HG02981 (cell line): Measurements from ENCODE around the gene MAP3K4.
A peak's percentile ranks its signal among the peaks of the same experiment; 100 is the strongest.

ENCODE experiments used
- ATAC-seq: cut with Tn5 transposase; IDR thresholded peaks from one replicate; pipeline ENCODE4 v1.9.1; 2021; ENCODE audit warnings: mild to moderate bottlenecking, moderate library complexity; ENCODE audit not compliant: unreplicated experiment

The MAP3K4 gene

DNA sequence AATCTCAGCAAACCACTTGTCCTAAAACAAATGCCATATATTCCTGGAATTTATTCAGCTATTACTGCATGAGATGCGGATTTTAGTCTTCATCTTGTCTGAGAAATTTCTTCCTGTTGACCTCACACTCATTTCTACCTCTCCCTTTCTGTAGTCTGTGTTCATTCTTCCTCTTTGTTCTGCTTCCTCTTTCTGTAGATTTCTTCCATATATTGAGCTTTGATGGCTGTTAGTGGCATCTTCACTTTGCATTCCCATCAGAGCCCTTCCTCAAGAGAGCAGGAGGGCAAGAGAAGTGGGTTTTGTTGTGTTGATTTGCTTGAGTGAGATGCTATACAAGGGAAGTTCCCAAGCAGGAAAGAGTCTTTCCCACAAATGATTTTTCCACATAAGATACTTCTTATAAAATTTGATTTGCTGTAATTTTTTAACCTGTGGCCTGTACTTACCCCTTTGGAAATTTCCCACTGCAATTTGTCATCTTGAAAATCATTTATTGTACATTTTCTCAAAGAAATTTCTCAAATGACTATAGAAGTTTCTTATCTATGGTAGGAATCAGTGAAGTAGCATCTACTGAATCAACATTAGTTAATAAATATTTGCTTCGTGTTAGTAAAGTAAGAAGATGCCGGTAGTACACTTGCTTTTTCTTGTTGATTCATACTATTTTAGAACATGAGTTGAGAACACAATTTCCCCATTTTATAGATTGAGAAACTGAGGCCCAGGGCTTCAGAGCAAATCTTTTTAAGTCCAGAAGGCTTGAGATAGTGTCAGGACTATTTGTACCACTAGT, 43.8 kb downstream of the MAP3K4 start:
- peak; percentile 36 for ATAC-seq

DNA sequence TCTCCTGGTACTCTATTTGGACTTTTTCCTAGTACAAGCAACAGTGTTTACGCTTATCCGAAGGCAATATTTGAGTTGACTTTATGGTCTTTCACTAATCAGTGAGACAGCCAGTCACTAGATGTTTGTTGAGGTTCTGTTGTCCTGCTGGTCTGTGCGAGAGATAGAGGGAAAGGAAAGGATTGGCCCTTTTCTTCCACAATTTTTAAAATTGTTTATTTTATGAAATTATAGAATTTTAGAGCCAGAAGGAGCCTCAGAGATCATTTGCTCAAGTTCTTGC, 44.4 kb downstream of the MAP3K4 start:
- no peak for ATAC-seq

DNA sequence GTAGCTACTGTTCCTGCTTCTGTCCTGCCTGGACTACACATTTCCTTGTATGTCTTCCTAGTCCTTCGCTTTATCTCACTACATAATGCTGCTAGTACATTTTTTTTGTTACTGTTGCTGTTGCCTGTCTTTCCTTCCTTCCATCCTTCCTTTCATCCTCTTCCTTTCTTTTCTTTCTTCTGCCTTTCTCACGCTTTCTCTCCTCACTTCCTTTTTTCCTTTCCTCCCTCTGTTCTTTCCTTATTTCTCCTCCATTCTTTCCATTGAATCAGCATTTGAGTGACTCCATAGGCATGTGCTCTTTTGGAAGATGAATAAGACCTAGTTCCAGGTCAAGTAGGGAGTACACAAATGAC, 46.3 kb downstream of the MAP3K4 start:
- ATAC-seq, result no peak

DNA sequence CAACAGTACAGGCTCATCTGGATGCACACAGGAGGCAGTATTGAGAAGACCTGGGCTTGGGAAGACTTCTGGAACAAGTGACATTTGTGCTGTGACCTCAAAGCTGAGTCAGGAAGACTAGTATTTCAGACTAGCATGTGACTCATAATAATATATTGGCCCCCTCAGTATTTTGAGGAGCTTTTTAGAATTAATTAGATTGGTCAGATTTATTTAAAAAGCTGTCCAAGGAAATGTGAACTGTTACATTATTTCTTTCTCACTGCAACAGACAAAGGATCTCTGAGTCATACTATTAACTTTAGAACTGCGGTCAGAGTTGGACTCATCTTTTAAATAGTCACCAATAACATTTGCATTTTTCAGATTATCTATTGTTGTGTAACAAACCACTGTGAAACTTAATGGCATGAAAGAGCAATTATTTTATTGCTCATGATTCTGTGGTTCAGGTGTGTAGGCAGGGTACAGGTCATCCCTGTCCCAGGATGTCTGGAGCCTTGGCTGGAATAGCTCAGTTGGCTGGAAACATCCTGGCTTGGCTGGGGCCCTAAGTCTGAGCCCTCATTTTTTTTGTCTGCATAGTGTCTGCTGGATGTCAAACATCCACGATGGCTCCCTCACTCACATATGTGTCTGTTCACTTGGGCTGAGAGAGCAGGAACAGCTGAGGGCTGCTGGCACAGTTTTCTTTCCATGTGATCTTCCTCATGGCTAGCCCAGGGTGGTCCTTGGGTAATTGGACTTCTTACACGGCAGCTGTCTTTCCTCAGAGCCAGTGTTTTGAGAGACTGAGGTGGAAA, 46.9 kb downstream of the MAP3K4 start:
- peak; percentile 91 for ATAC-seq

DNA sequence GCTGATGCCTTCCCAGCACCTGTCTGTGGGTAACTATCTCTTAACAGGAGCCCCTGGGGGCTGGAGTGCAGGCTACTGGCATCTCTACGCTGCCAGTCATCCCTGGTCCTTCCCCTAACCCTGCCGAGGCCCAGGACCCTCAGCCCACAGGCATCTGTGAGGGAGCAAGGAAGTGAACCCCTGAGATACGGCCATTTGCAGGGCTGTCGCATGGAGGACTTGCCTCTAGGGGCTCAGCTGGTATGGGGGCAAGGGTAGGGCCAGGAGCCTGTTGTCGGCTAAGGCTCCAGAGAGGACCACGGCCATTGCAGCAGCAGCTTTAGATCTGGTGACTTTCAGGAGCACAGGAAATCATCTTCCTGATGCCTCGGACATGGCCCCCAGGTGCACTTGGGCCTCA, 49.7 kb downstream of the MAP3K4 start:
- no peak for ATAC-seq

DNA sequence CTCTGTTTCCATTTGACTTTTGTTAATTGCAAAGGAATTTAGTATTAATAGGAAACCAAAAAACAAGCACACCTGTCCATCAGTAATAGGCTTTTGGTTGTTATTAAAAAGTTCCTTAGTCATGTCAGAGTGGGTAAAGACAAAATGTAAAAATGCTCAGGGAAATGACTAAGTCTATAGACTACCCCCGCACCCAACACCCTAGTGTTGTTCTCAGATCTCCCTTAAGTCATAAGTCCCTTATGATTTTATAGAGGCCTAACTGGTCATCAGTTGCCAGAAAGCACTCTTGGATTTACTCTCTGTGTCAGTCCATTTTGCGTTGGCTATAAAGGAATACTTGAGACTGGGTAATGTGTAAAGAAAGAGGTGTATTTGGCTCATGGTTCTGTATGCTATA, 52.8 kb downstream of the MAP3K4 start:
- ATAC-seq, result no peak

DNA sequence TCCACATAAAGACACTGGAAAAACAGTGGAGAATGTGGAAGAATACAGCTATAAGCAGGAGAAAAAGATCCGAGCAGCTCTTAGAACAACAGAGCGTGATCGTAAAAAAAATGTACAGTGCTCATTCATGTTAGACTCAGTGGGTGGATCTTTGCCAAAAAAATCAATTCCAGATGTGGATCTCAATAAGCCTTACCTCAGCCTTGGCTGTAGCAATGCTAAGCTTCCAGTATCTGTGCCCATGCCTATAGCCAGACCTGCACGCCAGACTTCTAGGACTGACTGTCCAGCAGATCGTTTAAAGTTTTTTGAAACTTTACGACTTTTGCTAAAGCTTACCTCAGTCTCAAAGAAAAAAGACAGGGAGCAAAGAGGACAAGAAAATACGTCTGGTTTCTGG, 57.1 kb downstream of the MAP3K4 start:
- ATAC-seq, result no peak

DNA sequence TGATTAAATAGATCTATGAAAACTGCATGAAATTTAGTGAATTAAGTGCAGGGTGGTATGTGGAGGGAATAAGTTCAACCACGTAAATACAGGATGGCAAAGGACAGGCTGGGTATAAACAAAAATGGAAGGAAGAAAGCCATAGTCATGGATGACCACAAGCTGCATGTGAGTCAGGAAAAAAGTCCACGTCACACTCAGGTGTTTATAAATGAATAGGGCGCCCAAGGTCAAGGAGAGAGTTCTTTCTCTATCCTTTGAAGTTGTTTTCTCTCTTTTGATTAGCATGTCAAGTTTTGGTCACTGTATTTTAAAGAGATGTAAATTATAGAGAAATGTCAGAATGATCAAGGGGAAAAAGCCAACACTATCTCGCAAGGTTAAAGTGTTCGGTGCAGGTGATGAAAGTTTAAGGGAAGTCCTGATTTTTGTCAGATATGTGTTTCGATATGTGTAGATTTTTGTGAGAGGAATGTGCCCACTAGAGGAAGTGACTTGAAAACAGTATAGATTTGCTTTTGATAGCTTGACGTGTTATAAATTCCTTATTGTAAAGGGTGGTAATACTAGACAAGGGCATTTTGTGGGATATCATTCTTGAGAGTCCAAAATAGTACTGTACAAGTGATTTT, 58.7 kb downstream of the MAP3K4 start:
- ATAC-seq, result no peak

DNA sequence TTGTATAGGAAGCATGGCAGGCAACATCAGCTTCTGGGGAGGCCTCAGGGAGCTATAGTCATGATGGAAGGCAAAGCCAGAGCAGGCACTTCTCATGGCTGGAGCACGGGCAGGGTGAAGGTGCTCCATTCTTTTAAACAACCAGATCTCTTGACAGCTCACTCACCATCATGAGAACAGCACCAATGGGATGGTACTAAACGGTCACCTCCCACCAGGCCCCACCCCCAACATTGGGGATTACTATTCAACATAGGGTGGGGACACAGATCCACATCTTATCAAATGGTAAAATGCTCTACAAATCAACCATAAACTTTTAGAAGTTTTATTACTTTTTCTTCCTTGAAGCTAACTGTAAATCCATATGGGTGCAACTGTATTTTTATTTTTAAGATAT, 61.5 kb downstream of the MAP3K4 start:
- no peak for ATAC-seq

DNA sequence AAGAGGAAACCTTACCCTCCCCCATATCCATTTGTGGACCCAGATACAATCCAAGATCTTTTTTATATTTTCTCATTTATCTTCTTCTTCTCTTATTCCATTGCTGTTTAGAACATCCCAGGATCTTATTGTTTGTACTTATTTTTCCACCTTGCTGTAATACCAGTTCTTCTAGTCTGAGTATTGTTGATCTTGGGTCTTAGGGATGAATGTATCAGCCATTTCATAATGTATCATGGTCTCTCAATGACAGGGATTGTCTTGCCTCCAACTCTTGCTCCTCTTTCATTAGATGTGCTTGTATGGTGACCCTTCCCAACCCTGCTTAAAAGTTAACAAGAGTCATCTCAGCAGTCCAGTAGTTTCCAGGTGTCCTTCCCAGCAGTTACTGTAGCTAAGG, 63.3 kb downstream of the MAP3K4 start:
- no peak for ATAC-seq

DNA sequence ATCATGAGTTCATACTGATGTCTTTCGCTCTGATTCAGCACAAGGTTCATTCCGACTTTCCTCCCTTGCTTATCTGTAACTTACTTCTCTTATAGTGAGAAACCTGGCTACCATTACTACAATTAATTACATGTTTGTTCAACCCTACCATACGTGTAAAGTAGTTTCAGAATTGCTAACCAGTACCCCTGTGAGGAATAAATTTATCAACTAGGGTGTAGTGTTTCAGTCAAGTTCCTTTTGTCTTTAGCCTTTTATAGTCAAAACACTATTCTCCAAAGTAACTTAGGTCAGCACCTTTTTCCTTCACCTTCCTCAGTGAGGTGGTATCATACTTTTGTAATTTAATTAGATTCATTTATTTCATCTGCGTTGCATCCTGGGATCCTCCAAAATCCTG, 64.9 kb downstream of the MAP3K4 start:
- no peak for ATAC-seq

DNA sequence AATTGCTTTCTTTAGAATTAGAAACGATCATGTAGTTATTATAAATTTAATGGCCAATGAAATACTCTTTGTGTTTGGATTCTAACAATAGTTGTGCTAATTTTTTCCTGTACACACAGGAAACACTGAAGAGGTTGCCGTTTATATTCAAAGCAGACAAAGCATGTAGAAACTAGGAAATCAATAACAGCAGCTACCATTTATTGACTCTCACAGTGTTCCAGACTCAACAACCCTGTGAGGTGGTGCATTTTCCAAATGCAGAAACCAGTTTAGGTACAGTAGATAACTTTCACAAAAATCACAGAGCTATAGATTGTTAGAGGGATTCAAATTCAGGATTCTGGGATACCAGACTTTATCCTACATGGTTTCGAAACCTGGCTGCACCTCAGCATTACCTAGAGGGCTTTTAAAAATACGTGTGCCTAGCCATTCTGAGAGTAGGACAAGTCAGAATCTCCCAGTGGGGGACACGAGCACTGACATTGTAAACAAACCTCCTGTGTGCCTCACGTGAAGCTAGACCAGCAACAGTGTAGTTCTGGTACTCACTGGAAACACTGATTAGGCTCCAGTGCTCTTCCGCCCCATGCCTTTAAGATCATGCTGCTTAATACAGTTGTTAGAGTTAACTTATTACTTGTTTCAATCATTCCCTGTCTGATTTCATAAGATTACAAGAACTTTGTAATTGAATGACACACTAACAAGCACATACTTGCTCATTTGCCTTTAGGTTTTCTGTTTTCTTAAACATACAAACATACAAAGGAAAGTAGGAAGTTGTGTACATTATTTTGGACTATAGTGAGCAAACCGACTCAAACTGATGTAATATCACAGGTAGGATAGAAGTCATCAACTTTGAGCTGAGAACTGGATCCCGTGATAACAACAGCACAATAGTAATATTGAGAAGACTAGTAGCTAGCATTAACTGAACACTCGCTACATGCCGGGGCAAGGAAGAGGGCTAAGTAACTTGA, 65.8 kb downstream of the MAP3K4 start:
- no peak for ATAC-seq

DNA sequence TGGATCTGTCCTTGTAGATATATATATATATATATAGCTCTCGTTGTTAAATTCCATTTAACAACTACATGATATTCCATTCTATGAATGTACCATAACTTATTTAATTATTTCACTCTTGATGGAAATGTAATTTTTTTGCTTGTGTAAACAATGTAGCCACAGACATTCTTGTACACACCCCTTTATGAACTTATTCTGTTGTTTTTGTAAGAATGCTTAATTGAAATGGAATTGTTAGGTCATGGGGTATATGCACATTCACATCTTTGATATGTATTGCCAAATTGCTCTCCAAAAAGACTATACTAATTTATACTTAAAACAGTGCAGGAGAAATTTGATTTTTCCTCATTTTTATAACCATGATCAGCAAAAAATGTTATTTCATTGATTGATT, 67.2 kb downstream of the MAP3K4 start:
- no peak for ATAC-seq

DNA sequence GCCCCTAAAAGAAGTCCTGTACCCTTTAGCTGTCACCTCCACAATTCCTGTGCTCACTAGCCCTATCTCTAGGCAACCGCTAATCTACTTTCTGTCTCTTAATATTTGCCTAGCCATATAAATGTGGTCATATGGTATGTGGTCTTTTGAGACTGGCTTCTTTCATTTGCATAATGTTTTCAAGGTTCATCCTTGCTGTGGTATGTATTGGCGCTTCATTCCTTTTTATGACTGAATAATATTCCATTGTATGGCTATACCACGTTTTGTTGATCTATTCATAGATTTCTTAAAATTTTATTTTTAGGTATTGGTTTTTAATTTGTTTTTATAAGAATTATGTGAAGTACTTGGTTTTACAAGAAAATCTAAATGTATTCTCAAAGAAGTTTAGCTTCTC, 70.0 kb downstream of the MAP3K4 start:
- no peak for ATAC-seq

DNA sequence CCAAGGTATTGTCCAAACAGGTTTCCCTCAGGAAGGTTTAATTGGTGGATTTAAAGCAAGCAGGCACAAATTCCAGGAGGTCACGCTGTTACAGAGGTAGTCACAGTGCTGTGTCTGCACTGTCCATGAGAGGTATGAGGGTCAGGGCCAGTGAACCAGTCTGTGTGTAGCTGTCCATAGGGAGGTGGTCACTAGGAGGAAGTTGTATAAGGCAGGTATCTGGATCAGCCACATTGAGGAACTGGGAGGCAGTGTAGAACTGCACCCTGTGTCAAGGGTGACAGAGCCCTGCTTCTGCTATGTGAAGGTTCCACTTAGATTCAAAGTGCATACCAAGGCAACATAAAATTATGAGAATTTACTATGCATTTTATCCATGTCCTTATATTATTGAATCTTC, 73.3 kb downstream of the MAP3K4 start:
- ATAC-seq, result no peak

DNA sequence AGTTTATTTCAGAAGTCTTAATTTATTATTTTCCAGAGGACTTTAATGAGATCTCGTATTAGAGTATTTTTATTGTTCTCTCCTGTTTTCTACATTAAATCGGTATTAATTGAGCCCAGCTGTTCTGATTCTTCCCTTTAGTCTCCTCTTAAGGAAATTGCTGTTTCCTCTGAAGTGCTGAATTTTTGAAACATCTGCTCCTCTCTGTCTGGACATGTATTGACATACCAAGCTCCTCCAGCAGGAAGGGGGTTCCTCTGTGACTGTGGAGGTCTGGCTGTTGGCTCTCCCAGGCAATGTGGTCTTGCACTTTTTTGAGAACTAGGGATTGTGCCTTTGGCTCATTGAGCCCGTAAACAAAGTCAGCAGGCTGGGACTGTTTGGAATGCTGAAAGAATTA, 74.9 kb downstream of the MAP3K4 start:
- ATAC-seq, result no peak

DNA sequence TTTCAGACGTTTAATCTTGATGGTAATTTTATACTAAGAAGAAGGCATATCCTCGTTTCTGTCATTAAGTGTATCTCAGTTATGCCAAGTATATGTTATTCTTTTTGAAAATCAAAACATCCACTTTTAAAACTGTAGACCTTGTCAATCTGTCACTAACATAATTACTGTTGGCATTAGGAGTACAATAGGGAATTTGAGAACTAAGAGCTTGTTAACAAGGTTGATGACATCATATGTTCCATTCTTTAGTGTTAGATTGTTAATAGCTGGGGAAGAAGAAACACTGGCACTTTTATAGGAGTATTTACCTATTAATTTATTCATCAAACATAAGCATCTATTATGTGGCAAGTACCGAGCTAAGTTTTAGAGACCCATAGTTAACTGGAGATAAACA, 76.2 kb downstream of the MAP3K4 start:
- no peak for ATAC-seq

DNA sequence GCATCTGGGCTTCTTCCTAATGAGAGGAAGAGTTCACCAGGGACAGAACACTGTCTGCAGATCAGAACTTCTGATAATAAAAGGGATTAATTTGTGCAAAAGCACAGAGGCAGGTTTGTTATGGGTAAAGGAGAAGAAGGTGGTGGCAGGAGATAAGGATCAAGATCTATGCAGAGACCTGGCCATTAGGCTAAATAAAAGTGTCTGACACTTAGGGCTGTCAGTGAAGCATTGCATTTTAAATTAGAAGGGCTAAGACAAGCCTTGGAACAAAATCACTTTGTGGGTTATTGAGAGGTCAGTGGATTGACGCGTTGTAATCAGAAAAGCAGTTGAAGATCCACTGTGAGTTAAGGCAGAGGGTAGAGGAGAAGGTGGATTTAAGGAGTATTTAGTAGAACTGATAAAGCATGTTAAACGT, 76.8 kb downstream of the MAP3K4 start:
- ATAC-seq, result no peak

DNA sequence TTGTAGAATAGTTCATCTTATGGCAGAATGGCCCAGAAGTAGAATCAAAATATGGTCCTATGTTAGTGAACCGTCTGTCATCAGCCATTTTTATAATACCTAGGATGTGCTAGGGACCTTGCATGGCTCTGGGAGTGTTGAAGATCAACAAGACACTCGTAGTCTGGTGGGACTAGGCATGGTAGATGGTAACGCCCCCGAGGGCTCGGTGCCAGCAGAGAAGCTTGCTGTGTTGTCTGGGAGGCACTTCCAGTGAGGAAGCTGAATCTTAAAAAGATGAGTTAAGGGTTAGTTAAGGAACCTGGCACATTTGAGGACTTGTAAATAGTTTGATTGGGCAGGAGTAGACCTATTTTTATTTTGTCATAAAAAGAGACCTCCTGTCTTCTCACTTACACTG, 82.4 kb downstream of the MAP3K4 start:
- ATAC-seq, result no peak

DNA sequence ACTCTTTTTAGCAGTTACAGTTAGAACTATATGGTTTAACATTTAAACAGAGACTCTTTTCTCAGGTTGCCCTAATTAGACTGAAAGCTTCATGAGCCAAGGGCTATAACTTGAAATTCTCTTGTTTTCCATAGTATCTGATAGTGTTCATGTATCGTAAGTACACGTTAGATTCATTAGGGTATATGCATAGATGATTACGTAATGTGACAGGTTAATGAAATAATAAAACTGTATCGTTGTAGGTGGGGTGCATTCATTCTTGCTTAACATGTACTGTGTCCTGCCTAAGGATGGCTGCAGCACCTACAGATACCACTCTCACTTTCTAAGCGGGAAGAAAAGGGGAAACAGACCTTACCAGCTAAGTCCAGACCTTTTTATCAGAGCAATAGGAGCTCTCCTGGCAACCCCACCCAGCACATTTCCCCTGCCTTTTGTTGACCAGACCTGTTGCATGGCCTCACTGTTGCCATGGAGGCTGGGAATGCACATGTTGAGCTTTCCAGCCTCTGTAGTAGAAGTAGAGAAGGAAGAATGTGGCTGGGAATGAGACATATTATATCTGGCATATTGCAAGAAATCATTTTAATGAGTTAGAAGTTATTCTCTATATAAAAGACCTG, 83.0 kb downstream of the MAP3K4 start:
- ATAC-seq, result no peak
